IPS-18c (cell line): ENCODE data around the gene CEACAM1.
"Not testable (repeated sequence)": the region's sequence is repeated elsewhere in the genome, so short reads cannot be mapped to it uniquely, and the experiment has no call there.

Experiments
- H3K4me3 ChIP-seq: 2 replicates; pipeline ENCODE4 v1.7.0; 2013; ENCODE audit warnings: low read depth, mild to moderate bottlenecking, low read length, moderate library complexity; ENCODE audit not compliant: insufficient read depth
- H3K9me3 ChIP-seq: one replicate; pipeline ENCODE4 v1.6.1; 2013; ENCODE audit warnings: mild to moderate bottlenecking, low read length, moderate library complexity; ENCODE audit not compliant: control insufficient read depth, insufficient read depth

CEACAM1 gene

DNA sequence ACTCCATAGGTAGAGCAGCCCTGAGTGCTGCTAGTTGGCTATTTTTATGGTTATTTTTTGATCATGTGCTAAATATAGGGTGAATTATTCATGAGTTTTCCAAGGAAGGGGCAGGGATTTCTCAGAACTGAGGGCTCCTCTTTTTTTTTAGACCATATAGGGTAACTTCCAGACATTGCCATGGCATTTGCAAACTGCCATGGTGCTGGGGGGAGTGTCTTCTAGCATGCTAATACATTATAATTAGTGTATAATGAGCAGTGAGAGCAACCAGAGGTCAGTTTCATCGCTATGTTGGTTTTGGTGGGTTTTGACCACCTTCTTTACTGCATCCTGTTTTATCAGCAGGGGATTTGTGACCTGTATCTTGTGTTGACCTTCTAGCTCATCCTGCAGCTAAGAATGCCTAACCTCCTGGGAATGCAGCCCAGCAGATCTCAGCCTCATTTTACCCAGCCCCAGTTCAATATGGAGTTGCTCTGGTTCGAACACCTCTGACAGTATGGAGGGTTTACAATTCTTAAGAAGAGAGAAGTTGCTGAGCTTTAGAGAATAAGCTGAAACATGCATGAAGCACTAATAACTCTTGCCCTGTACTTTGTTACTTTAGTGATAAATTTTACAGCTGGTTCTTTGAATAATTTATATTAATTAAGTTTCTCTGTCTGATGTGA lies 31.7 kb downstream of the CEACAM1 start:
- Histone ChIP-seq H3K9me3 (no peaks in the 10 kb centered on the region), H3K4me3 (no peak overlapping the region)

DNA sequence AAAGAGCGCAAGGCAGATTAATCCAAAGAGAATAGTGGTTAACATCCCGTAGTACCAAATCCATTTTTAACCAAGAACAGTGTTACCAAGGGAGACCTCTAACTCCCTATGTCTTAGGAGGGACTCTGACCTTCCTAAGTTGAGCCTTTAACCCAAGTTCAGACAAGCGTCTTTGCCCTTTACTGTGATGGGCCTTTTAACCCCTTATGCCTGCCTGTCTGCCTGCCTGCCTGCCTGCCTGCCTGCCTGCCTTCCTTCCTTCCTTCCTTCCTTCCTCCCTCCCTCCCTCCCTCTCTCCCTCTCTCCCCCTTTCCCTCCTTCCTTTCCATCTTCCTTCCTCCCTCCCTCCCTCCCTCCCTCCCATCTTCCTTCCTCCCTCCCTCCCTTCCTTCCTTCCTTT lies 32.6 kb downstream of the CEACAM1 start:
- no peaks in the 10 kb centered on the region for H3K9me3 ChIP-seq
- no peak overlapping the region for H3K4me3 ChIP-seq

DNA sequence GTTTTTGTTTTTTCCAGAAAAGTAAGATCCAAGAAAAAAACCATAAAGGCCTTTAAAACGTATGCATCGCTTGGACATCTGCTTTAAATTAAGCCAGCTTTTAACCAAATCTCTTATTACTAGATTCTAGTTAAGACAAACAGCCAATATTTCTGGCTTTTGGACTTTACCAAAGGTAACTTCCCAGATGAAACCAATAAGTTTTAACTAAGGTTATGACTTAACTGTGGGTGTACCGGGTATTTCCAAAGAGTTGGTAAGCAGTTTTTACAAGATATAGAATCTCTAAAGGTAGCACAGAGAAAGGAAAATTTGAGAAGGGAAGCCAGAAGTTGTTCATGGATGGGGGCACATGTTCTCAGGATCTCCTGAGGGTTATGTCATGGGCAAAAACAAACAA lies 34.0 kb downstream of the CEACAM1 start:
- no peak overlapping the region for H3K4me3 ChIP-seq
- H3K9me3 ChIP-seq = no peaks in the 10 kb centered on the region

- no peaks in the 10 kb centered on the region for H3K9me3 ChIP-seq
- H3K4me3 ChIP-seq = no peak overlapping the region
These were observed 39.3 kb downstream of the CEACAM1 start for GRCh38 chr19:42488783-42489521.

DNA sequence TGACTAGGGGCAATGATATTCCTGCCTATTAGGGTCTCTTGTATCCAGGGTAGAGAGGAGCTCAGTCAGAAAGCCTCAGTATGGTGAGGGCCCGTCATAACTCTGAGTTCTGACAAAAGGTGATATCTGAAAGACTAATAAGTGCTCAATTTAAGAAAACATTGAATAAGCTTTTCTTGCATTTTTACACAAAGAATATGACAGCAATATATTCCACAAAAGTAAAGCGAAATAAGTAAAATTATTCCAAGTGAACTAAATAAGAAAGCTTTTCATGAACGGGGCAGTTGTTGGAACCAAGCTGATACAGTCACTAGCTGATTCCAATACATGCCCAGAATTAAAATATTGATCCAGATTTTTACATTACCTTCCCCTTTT lies 40.5 kb downstream of the CEACAM1 start:
- H3K4me3 ChIP-seq = no peak overlapping the region
- no peaks in the 10 kb centered on the region for H3K9me3 ChIP-seq

DNA sequence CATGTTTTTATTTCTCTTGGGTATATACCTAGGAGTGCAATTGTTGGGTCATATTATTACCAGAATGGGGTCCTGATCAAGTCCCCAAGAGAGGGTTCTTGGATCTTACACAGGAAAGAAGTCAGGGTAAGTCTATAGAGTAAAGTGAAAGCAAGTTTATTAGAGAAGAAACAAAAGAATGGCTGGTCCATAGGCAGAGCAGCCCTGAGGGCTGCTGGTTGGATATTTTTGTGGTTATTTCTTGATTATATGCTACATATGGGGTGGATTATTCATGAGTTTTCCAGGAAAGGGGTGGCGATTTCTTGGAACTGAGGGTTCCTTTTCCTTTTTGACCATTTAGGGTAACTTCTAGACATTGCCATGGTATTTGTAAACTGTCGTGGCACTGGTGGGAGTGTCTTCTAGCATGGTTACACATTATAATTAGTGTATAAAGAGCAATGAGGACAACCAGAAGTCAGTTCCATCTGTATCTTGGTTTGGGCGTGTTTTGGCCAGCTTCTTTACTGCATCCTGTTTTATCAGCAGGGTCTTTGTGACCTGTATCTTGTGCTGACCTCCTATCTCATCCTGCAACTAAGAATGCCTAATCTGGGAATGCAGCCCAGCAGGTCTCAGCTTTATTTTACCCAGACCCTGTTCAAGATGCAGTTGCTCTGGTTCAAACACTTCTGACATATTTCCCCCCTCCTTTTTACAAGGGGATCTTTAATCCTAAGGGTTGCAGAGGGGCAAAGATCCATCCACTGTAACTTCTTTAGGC lies 41.1 kb downstream of the CEACAM1 start:
- Histone ChIP-seq H3K4me3 (no peak overlapping the region), H3K9me3 (no peaks in the 10 kb centered on the region)

DNA sequence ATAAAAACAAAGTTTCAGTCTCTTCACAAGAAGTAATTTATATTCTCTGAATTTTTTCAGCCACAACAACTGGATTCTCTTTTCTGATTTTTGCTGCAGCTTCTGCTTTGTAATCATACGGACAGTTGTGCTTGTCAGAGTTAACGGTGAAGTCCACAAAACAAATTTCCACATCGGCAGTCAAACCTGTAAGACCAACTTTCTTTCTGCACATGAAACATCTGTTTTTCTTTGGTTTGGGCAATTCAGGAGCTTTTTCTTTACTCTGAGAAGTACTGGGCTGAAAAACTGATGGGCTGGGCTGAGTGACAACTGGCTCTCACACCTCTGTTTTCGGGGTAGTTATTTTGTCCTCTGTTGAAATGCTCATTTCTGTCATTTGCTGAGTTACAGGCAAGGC lies 43.2 kb downstream of the CEACAM1 start:
- not testable (repeated sequence) for H3K9me3 ChIP-seq, H3K4me3 ChIP-seq

DNA sequence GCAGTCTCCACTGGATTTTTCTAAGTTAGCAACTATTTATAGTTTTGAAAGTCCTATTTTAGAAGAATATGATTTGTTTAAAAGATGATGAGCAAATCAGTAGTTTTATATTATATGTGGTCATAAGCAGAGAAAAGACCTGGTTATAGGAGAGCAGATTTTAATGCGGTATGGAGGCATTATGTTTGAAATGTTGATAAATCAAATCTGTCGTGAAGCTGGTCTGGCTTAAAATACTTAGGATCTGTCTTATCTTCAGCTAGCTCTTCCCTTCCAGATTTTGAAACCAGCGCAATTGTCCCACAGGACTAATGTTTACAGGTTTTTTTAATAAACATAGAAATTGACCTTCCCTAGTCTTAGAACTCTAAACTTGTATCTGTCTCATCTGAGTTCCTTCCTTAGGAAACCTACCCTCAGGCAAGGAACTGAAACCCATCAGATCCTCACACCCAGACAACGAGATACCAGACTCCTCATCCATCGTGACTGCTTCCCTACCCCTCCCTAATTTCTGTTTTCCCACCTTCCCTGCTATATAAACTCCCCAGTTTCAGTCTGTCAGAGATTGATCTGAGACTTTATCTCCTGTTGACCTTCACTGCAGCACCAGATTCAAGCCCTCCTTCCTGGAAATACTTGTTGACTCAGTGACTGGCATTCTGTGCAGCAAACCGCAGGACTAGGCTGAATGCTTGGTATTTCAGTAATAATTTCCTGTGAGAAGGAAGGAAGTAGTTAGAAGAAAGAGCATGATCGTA lies 47.8 kb downstream of the CEACAM1 start:
- Histone ChIP-seq H3K9me3 (no peaks in the 10 kb centered on the region), H3K4me3 (no peak overlapping the region)

- Histone ChIP-seq H3K9me3 (no peaks in the 10 kb centered on the region), H3K4me3 (no peak overlapping the region)
These were observed 48.5 kb downstream of the CEACAM1 start for GRCh38 chr19:42479736-42480135.

DNA sequence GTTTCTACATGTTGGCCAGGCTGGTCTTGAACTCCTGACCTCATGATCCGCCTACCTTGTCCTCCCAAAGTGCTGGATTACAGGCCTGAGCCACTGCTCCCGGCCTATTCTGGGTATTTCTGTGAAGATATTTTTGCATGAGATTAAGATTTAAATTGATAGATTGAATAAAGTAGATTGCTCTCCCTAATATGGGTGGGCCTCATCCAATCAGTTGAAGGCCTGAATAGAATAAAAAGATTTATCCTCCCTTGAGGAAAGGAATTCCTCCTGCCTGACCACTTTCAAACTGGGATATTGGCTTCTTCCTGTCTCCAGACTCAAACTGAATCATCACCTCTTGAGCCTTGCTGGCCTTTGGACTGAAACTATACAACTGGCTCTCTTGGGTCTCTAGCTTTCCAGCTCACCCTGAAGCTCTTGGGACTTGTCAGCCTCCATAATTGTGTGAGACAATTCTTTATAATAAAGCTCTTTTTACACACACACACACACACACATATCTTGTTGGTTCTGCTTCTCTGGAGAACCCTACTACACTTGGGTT lies 49.4 kb downstream of the CEACAM1 start:
- no peak overlapping the region for H3K4me3 ChIP-seq
- H3K9me3 ChIP-seq = no peaks in the 10 kb centered on the region

GRCh38 chr19:42477933-42478332 lies 50.3 kb downstream of the CEACAM1 start:
- H3K4me3 ChIP-seq = no peak overlapping the region
- no peaks in the 10 kb centered on the region for H3K9me3 ChIP-seq

DNA sequence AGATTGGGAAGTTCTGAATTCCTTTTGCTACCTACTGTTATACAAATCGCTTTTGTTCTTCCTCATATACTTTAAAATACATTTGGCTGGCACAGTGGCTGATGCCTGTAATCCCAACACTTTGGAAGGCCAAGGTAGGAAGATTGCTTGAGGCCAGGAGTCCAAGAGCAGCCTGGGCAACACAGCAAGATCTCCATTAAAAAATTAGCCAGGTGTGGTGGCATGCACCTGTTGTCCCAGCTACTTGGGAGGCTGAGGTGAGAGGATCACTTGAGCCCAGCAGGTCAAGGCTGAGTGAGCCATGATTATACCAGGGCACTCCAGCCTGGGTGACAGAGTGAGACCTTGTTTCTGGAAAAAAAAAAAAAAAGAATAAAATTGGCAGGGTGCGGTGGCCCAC lies 51.2 kb downstream of the CEACAM1 start:
- Histone ChIP-seq H3K9me3 (no peaks in the 10 kb centered on the region), H3K4me3 (no peak overlapping the region)

DNA sequence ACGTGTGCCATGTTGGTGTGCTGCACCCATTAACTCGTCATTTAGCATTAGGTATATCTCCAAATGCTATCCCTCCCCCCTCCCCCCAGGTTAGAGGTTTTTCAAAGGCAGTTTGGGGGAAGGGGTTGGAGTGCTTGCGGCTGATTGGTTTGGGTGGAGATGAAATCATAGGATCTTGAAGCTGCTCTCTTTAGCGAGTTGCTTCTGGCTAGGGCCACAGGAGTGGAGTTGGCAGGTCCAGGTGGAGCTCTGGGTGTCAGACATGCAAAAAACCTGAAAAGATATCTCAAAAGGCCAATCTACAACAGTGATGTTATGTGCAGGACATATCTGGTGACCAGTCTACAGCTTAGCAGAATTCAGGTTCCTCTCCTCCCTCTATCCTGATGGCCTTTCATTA lies 52.9 kb downstream of the CEACAM1 start:
- Histone ChIP-seq H3K9me3 (no peaks in the 10 kb centered on the region), H3K4me3 (no peak overlapping the region)

DNA sequence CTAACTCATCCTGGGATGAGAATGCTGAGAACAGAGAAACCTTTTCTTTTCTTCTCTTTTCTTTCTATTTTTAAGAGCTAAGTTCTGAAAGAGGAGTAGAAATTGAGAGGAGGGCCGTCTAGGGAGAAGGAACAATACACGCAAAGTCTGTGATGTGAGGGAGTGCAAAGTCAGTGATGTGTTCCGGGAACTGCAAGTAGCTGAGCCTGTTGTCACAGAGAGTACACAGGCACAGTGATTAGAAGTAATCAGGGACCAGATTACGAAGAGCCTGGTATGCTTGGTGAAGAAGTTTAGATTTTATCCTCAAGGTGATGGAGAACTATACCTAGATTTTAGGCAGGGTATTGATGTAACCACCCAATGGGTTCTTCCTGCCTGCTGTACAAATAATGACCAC lies 53.5 kb downstream of the CEACAM1 start:
- Histone ChIP-seq H3K9me3 (no peaks in the 10 kb centered on the region), H3K4me3 (no peak overlapping the region)

- H3K4me3 ChIP-seq = no peak overlapping the region
- no peaks in the 10 kb centered on the region for H3K9me3 ChIP-seq
These were observed 54.6 kb downstream of the CEACAM1 start for GRCh38 chr19:42473686-42474085.

- Histone ChIP-seq H3K9me3 (no peaks in the 10 kb centered on the region), H3K4me3 (no peak overlapping the region)
These were observed 55.7 kb downstream of the CEACAM1 start for GRCh38 chr19:42472402-42473147.
